Activated effector memory CD4-positive, alpha-beta T cell treated with Interleukin-2 at 50 U/mL for 16 hours (primary cell): Measurements from ENCODE around the gene TBC1D5.

ENCODE experiments used
- DNase-seq: peaks from one replicate; pipeline ENCODE4 v3.0.0-alpha.2; 2020

The TBC1D5 gene

DNA sequence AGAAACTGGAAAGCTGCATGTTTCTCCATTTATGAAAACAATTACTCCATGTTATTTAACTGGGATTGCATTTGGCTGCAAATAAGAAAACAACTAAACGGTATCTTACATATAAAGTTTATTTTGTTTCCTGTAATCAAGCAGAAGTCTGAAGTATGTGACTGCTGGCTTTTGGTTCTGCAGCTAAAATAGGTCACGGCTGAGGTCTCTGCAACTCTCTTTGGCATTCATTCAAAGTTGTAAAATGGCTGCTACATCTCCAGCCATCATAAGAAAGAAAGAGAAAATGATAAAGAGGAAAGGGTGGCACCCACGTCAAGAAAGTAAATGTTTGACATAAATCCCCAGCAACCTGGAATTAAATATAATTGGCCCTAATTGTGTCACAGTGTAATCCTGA is 406.1 kb downstream of the TBC1D5 start:
- DNase-seq: no peak

DNA sequence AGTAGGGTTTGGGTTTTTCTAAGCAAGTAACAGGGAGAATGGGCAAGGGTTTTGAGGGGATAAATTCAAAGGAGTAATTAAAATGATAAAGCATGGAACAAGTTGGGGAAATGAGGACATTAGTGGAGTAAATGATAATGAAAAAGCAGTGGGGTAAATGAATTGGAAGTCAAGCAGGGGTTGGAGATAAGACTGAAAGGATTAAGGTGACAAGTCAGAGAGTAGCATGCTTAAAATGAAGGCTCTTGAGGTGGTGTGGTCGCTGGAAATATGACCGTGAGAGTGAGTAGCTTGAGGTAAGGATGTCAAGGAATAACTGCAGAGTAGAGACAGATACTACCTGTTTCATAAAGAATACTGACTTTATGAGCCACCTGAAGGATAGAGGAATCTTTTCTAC is 408.5 kb downstream of the TBC1D5 start:
- DNase-seq: no peak

DNA sequence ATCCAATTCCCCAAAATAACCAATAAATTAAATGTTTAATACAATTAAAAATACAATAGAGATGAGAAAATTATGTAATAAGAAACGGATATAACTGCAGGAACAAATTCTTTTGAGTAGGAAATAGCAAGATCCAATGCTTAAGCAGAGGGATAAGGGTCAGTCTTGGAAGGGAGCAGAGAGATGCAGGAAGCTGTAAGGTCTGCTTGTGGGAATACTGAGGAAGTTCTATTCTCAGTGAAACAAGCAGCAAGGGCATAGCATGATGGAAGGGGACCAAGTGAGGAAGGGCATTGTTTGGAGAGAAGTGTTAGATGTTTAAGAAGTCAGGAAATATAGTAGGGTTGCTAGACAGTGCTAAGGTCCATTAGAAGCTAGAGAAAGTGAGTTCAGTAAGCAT is 409.0 kb downstream of the TBC1D5 start:
- no peak for DNase-seq

DNA sequence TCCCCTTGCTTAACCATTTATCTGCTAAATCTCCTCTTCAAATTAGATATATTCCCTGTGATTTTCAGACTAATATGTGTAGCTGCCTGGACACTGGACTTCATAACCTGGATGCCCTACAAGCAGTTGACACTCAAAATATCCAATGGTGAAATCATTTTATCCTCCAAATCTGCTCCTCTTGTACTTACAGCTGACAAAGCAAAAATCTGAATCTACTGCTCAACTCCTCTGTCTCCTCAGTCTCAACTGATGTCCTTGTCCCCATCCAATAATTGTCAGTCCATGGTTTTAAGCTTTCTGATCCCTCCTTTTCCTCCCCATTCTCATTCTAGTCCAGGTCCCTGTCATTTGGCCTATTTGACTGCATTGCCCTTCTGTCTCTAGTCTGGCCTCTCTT is 411.8 kb downstream of the TBC1D5 start:
- no peak for DNase-seq

DNA sequence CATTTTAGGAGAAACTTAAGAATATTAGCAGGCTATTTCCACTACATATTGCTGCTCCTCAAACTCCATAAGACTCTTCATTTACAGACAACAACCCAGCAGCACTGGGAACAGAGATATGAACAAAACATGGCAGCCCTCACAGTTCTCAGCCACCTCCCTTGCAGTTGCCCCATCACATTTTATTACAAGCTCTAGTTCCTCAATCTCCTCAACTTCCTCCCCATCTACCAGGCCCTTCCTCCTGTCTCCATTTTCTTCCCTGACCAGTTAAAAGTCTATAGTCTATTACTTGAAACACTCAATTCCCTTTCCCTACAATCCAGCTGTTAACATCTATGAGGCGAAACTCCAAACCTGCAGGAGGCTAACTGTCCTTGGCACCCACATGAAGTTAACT is 412.5 kb downstream of the TBC1D5 start:
- no peak for DNase-seq

DNA sequence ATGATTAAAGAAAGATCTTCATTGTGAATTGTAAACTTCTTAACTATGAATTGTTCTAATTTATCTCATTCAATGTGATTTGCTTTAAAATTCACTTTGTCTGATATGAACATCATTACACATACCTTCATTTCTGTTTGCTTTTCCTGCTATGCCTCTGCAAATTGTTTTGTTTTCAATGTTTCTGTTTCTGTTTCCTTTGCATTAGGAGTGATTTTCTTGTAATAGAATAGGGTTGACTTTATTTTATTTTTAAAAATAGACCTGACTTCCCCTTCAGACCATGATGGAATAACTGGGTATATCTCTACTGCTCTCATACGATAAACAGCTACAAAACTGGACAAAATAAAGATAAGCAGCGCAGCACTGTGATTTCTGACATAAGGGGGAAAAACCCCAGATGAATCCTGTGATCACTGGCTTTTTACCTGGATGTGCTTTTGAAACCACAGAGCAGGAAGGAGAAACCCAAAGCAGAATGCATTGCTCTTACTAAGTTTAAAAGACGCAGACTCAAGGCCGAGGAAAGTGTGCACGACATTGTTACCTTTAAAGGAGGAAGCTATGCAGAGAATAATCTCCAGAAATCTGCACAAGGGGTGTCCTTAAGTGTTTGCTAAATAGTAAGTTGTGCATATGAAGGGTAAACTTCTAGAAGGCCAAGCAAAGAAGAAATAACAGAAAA is 420.2 kb downstream of the TBC1D5 start:
- DNase-seq: no peak

DNA sequence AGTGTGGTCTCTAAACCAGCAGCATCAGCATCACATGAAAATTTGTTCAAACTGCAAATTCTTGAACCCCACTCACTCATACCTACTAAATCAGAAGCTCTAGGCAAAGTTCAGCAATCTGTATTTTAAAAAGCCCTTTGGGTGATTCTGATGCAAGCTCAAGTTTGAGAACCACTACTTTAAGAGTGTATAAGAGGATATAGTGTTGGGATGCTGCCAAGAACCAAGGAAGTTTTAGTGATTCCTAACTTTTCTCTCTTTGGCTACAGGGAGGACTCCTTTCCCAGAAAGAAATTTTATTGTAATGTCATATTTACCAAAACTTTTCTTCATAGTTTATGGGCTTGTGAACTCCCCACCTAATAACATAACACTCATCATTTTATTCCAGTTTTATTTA is 422.2 kb downstream of the TBC1D5 start:
- no peak for DNase-seq

DNA sequence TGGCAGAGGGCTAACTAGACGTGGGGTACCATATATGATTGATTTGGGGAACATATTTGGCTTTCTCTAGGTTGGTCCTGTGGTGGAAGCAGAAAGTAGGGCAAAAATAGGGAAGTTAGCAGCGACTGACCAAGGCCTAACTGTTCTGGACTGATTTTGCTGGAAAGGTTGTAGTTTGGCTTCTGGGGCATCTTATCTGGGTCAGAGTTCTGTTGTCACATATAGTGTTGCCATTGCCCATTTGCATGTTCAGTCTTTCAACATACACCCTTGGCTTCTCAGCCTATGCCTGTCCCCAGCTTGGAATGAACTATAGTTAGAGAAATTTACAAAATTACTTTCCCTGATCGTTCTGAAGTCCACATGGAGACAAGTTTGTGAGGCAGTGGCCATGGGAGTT is 426.5 kb downstream of the TBC1D5 start:
- DNase-seq: no peak

DNA sequence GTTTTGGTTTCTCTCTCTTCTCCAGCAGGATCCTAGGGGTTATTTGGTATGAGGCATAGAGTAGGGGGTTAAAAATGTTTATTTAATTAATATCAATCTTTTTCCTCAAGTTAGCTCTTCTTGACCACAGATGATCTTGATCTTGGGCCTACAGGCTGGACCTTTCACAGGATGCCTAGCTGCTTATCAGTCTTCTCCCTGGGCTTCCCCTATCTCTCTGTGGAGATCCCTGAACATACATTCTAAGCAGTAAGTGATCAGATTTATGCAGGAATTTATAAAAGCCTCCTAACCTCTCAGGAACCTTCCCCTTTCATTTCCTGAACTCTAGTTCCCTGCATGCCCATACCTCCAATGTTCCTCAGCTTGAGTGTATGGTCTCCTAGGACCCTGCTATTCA is 428.3 kb downstream of the TBC1D5 start:
- no peak for DNase-seq

DNA sequence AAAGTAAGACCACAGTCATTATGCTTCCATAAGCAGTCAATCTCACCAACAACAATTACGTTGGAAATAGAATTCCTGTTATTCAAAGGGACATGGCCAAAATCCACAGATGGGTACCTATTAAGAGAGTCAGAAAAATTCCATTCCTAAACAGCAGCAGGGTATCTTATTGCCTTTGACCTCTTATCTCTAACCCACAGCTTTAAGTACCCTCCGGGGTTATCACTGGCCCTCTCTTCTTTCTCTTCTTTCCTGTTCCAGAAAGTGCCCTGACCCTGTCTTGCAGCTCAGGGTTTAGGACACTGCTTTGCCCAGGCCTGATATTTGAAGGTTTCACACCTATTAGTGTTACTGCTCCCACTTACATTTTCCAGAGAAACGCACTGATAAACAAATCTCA is 428.7 kb downstream of the TBC1D5 start:
- no peak for DNase-seq

DNA sequence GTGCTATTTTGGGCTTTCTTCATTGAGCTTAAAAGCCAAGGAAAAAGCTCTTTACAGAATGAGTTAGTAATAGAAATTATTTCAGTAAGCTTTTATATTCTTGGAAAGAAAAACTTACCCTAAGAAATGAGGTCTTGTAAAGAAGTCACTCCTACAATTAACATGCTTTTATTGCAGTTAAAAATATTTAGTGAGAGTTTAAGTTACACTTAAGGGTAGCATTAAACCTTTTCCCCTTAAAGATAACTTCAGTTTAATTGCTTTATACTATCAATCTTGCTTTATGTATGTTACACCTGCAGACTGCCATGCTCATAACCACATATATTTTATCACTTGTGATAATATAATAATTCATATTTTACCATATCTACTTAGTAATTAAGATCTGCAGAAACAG is 431.4 kb downstream of the TBC1D5 start:
- no peak for DNase-seq

DNA sequence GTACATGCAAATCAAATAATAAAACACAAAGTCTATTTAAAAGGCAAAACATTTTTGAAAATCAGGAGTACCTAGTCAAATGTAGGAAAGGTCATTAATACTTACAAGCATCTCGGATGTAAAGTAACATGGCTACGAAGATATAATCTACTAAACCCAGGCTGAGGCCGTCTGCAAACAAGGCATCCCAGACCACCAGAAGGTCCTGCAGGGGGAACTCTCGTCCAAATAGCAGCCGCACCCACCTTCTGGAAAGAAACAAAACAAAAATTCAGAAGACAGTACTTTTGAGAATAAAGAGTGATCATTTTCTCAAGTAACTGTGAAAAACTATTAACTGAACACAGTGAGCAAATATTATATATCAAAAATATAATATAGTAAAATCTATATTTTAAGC is 434.5 kb downstream of the TBC1D5 start:
- no peak for DNase-seq

DNA sequence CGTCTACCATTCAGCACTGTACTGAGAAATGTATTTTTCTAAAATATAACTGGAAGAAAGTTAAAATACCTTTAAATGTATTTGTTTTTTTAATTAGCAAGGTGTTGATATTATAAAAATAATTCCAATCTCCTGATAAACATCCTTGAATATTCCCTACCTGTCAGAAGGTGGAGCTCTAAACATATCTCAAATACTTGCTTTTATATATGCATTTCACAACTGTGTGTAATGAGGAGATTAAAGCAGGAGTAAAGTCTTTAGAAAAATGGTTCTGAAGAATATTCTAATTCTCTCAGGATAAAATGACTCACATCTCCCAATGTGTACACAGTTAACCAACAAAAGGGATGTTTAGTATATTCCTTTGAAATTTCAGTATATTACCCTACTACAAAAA is 434.9 kb downstream of the TBC1D5 start:
- no peak for DNase-seq

DNA sequence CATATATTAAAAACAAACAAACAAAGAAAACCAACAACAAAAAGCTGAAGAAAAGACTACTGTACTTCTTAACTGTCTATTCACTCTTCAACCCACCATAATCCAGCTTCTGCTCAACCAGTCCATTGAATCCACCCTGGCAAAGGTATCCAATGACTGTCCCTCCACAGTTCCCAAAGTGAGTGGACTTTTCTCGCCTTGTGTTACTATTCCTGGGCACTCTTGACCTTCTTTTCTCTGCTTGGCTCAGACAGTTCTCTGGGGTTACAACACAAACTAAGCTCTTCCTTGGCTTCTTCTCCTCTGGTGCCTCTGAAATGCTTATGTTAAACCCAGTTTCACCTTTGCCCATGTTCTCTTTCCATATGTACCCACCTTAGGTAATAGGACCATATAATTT is 437.5 kb downstream of the TBC1D5 start:
- DNase-seq: no peak

DNA sequence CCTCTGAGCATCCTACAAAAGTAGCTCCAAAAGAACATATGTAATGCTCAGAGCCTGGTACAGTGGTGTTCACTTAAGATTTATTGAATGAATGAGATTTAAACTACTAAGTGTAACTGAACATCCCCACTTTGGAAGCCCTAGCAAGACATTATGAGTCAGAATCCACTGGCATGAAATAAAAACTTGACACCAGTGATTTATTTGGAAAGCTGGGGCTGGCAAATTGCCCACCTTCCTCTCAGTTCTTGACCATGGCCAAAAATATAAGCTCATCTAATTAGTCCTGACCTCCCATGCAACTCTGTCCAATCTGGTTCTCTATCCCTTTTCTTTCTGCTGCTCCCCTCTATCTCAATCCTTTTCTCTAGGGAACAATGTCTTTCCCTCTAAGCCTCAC is 439.7 kb downstream of the TBC1D5 start:
- DNase-seq: no peak

DNA sequence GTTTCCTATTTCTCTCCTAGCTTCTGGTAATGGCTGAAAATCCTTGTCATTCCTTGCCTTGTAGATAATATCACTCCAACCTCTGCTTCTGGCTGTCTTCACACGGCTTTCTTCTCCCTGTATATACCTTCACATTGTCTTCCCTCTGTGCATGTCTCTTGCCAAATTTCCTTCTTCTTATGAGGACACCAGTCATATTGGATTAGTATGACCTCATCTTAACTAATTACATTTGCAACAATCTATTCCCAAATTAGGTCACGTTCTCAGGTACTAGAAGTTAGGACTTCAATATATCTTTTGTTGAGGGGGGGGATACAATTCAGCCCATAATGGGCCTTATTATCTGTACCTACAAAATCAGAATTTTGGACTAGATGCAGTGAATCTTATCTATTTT is 440.3 kb downstream of the TBC1D5 start:
- DNase-seq: no peak

DNA sequence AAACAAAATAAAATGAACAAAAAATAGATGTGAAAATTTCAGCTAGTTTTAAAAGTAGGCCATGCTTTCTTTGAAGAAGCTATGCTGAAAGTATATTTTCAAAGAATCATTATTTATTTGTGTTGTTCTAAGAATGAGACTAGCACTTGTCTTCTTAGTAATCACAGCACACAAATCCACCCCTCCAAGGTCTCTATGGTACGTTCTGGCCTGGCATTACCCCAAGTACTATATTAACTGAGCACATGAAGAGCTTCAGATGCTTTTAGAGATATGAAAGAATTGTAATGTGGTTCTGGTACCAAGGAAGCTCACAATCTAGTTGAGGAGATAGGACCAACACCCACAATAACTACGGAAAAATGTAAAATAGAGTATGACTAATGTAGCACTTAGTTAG is 441.2 kb downstream of the TBC1D5 start:
- no peak for DNase-seq

DNA sequence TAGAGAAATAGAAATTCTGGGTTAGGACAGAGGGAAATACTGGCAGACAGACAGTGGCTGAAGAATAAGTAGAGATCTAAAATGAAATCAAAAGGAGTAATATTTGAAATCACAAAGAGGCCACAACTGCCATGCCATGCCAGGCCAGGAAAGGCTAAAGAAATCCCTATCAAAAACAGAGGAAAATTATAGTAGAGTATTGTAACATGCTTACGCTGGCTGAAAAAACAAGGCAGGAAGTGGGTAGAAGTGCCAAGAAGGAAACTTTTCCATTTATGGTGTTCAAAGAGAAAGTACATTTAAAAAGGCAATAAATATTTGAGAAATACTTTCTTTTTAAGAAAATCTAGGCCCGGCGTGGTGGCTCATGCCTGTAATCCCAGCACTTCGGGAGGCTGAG is 442.0 kb downstream of the TBC1D5 start:
- no peak for DNase-seq

DNA sequence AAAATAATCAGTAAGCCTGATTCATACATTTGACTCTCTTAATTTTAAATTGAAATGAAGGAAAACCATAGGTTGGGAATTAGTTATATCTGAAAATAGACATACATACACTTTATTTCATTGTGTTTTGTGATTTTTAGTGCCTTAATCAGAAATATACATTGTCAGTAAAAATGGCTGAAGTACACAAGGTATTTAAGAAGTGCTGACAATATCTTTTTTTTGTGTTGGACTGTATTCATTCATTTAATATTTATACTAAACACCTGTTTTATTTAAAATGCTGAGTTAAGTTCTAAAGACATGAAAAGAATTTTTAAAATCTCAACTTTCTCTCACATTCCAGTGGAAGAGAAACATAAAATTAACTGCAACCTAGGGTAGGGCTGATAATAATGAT is 444.4 kb downstream of the TBC1D5 start:
- DNase-seq: no peak

DNA sequence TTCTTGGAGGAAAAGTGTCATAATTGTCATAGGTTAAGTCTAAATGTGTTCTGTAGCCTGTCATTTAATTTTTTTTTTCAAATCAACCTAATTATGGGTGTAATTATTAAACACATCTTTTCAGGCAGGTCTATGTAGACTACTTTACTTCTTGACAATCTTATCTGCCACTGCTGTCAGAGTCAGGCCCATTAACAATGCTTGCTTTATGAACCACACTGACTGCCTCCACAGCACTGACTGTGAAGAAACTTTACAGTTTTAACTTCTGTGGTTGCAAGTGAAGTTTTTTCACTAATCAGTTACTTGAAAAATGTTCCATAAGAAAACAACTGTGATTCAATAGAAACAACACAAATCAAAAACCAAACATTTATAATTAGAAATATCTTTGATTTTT is 449.9 kb downstream of the TBC1D5 start:
- no peak for DNase-seq

DNA sequence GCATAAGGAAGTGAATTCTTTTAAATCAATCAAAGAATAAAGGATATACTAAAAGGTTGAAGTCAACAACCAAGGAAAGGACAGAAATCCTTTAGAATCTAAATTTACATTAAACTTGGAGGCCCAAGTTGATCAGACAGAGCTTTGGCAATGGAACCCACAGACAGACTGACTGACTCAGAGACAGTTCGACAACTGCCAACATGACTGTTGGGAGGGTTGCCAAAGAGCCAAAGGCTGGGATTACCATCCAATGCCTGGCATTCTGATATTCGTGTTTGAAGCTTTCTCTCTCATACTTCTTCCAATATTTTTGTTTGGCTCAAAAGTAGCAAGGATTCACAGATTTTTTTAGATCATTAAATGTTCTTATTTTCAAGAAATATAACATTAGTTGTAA is 451.5 kb downstream of the TBC1D5 start:
- DNase-seq: no peak

DNA sequence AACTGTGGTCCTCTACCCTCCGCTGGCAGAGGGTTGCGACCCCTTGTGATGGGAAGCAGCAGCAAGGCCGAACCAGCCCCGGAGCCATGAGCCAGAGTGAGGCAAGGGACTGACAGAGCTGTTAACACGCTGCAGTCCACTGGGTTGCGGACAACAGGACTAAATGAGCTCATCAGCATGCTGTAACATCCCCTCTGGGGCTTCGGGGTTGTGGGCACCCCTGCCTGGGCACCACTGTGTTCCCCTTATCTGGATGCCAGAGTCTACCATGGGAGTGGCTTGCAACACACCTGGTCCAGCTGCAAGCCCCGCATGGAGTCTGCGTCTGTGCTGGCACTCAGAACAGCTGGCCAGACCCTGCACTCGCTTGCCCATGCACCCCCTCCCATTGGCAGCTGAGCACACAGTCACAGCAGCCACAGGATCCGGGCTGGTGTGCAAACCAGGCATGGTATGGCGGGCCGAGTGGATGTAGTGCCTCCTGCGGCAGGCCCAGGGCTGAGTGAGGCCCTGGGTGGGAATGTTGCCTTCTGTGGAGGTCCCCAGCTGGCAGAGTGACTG is 453.5 kb downstream of the TBC1D5 start:
- no peak for DNase-seq

DNA sequence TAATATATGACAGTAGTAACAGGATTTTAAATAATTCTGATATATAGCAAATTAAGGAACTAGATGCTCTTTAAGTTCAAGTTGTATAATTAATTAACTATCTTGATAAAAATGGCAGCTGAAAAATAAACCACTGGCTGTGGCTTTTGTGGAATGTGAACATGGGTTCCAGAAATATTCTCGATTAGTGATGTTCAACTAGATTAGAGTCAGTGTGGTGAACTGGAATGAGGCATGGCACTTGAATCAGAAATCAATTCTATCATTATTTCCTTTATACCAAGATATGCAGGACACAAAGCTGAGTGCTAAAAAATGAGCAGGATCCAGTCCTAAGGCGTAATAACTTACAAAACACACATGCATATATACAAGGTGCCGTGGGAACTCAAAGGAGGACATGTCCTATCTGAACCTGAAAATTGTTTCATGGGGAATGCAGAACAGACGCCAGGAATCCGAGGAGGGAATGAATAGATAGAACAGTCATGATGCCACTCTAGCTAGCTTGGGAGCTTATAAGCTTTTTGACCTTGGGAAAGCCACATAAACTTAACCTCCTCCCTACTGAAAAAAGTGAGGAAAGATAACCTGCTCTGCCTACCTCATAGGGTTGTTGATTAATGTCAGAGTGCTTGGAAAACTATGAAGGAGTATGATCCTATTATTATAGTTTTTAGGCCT is 455.3 kb downstream of the TBC1D5 start:
- DNase-seq: no peak

DNA sequence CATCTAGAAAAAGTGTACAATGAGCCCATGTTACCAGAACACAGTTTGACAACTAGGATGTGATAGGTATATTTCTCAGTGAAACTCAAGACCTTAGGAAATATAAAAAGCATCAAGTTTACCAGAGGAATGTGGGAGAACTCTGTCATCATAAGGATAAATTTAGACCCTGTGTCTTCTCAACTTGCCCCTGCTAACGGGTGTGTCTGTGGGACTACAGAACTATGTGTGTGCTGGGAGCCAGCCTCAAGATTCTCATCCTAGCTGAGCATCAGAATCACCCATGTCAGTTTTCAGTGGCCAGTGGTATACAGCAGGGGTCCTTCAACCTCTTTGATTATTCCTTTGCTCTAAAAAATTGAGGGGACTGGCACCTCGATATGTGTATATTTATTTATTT is 464.4 kb downstream of the TBC1D5 start:
- DNase-seq: no peak

DNA sequence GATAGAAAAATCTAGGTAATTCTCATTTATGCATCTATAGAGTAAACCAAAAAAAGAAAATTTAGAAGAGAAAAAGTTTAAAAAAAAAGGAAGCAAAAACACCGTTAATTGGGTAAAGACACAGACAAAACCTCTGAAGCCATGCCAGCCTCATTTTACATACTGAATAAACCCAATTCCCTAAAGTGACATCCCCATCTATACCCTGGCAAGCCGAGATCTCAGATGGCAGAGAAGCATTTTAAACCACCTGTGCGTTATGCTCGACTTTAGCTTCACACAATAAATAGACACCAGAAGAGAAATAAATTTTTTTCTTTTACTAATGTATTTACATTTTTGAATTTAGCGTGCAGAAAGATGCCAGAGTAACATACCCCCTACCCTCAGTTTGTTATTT is 475.6 kb downstream of the TBC1D5 start:
- no peak for DNase-seq
